H1 (cell line): ENCODE results near the gene ICE1. TPM values are rescaled to one million over a fixed set of nuclear protein-coding genes. Genes with fewer than 3 reads are reported as not detected.

Experiments used
- ATF2 ChIP-seq: IDR thresholded peaks from 2 replicates; pipeline ENCODE4 v1.6.1; 2012; ENCODE audit warnings: low read length, inconsistent platforms
- CHD7 ChIP-seq: fragments of 300-600 bp; sonication (generic); IDR thresholded peaks from 2 replicates; pipeline ENCODE4 v1.7.1; 2012; ENCODE audit warnings: low read length, moderate library complexity, mild to moderate bottlenecking, inconsistent platforms; ENCODE audit not compliant: insufficient replicate concordance
- E2F6 ChIP-seq: IDR thresholded peaks from 2 replicates; pipeline ENCODE4 v1.6.1; 2012; ENCODE audit warnings: inconsistent platforms
- HDAC6 ChIP-seq: IDR thresholded peaks from one replicate; pipeline ENCODE4 v1.7.1; 2012; ENCODE audit warnings: low read depth, mild to moderate bottlenecking, inconsistent platforms, low read length, moderate library complexity
- JUN ChIP-seq: IDR thresholded peaks from 2 replicates; pipeline ENCODE4 v1.6.1; 2011; ENCODE audit warnings: low read depth, mild to moderate bottlenecking, improper control_type of control experiment, low read length
- PHF8 ChIP-seq: fragments of 200-600 bp; sonication (generic); conservative IDR thresholded peaks from 2 replicates; pipeline ENCODE4 v1.7.1; 2012; ENCODE audit warnings: low read depth, mild to moderate bottlenecking, inconsistent platforms, low read length, moderate library complexity
- SP2 ChIP-seq: IDR thresholded peaks from 2 replicates; pipeline ENCODE4 v1.6.1; 2012; ENCODE audit warnings: mild to moderate bottlenecking, low read length, inconsistent platforms
- SP4 ChIP-seq: IDR thresholded peaks from 2 replicates; pipeline ENCODE4 v1.6.1; 2012; ENCODE audit warnings: low read length, inconsistent platforms
- polyA plus RNA-seq, 7 experiments: library from polyadenylated mRNA; depleted of rRNA in 3 of 7; stranded (reverse) in 5 of 7; unstranded in 2 of 7; fragments of >200 nt in 5 of 7; fragments of 200-250 nt in 2 of 7; gene quantifications; 1 replicate in 5 of 7; 2 replicates in 1 of 7; 4 replicates in 1 of 7; pipeline versions ENCODE4 v1.2.1 to v1.2.3, GENCODE V29; 2011 to 2013; ENCODE audit warnings: missing spikeins in 2 of 7, mixed read lengths in 2 of 7
- total RNA-seq: library from RNA; stranded (reverse); fragmentation: NEBNext Ultra II Directional; extraction: Animal tissue kit (Norgen Biotek cat#: 25700); gene quantifications from 2 replicates; pipeline ENCODE4 v1.2.1, GENCODE V29; 2021

ICE1 gene
- total and polyA plus RNA-seq, 2 of the 8 experiments (the other 6 are each of a cell fraction or from before 2014, with no cell fraction given): 11.8 to 53.9 TPM

GRCh38 chr5:5523066-5523505 is 100.6 kb downstream of the ICE1 start (continued):
- TF ChIP-seq CHD7 (no peak), SP2 (no peak), SP4 (no peak), HDAC6 (no peak), JUN (no peak), PHF8 (no peak), E2F6 (no peak), ATF2 (no peak)
